ENCODE results near the gene SHISA6. TPM values are rescaled to one million over a fixed set of nuclear protein-coding genes. Genes with fewer than 3 reads are reported as not detected.

SHISA6 gene
- total and polyA plus RNA-seq, 4 donors, result not detected

GRCh38 chr17:11486101-11486867, 245.3 kb downstream of the SHISA6 start:
- H3K27ac ChIP-seq (ENCODE audit: low read depth in 1 of 2, low read length in 2 of 2), result no peak overlapping the region
- peaks cover 0 to 9% (median under 1%) of the 10 kb centered on the region in 4 donors for H3K27me3 ChIP-seq (ENCODE audit: control insufficient read depth in 4 of 4, insufficient read depth in 4 of 4, low read length in 3 of 4)
- no peak overlapping the region for H3K9ac ChIP-seq (ENCODE audit: low read depth in 1 of 2, low read length in 2 of 2)
- H3K9me3 ChIP-seq (ENCODE audit: control insufficient read depth in 4 of 4, low read length in 3 of 4), result no peaks in the 10 kb centered on the region
- H3K4me3 ChIP-seq (ENCODE audit: low read depth in 1 of 3, low read length in 3 of 3), result no peak overlapping the region
- TF ChIP-seq FOXA2 (IDR thresholded peaks at IDR 0.05) (no peak), ZBTB33 (IDR thresholded peaks at IDR 0.05) (no peak), RXRA (IDR thresholded peaks at IDR 0.05) (no peak), RAD21 (IDR thresholded peaks at IDR 0.05) (no peak), TAF1 (conservative IDR thresholded peaks at IDR 0.05) (no peak), MAX (IDR thresholded peaks at IDR 0.05) (no peak), GABPA (IDR thresholded peaks at IDR 0.05 in 1 of 2, conservative IDR thresholded peaks at IDR 0.05 in 1 of 2) (no peak)
- H3K4me1 ChIP-seq (ENCODE audit: control insufficient read depth in 4 of 4, insufficient read depth in 4 of 4, low read length in 3 of 4), result no peaks in the 10 kb centered on the region
- WGBS, result 59% methylated on average over 12 of the region's 12 CpGs
- H3K36me3 ChIP-seq (ENCODE audit: control insufficient read depth in 4 of 4, insufficient read depth in 3 of 4, low read depth in 1 of 4, low read length in 3 of 4), result no peaks in the 10 kb centered on the region
- DNase-seq (ENCODE audit: low spot score), result no peak

GRCh38 chr17:11486868-11487310, 245.9 kb downstream of the SHISA6 start:
- no peak for DNase-seq (ENCODE audit: low spot score)
- H3K9ac ChIP-seq (ENCODE audit: low read depth in 1 of 2, low read length in 2 of 2), result no peak overlapping the region
- WGBS, result 66% methylated on average over 9 of the region's 9 CpGs
- TF ChIP-seq HNF4A (conservative IDR thresholded peaks at IDR 0.05) (no peak), ZBTB33 (IDR thresholded peaks at IDR 0.05) (no peak), CTCF (IDR thresholded peaks at IDR 0.05; ENCODE audit: low read depth, low read length, missing input control) (no peak), RXRA (IDR thresholded peaks at IDR 0.05) (no peak)
- H3K27ac ChIP-seq (ENCODE audit: low read depth in 1 of 2, low read length in 2 of 2), result no peak overlapping the region
- no peaks in the 10 kb centered on the region for H3K9me3 ChIP-seq (ENCODE audit: control insufficient read depth in 4 of 4, low read length in 3 of 4)
- no peaks in the 10 kb centered on the region for H3K4me1 ChIP-seq (ENCODE audit: control insufficient read depth in 4 of 4, insufficient read depth in 4 of 4, low read length in 3 of 4)
- no peaks in the 10 kb centered on the region for H3K36me3 ChIP-seq (ENCODE audit: control insufficient read depth in 4 of 4, insufficient read depth in 3 of 4, low read depth in 1 of 4, low read length in 3 of 4)
- peaks cover 0 to 9% (median under 1%) of the 10 kb centered on the region in 4 donors for H3K27me3 ChIP-seq (ENCODE audit: control insufficient read depth in 4 of 4, insufficient read depth in 4 of 4, low read length in 3 of 4)
- H3K4me3 ChIP-seq (ENCODE audit: low read depth in 1 of 3, low read length in 3 of 3), result no peak overlapping the region

GRCh38 chr17:11487469-11487868, 246.5 kb downstream of the SHISA6 start:
- no peak overlapping the region for H3K4me3 ChIP-seq (ENCODE audit: low read depth in 1 of 3, low read length in 3 of 3)
- H3K27me3 ChIP-seq (ENCODE audit: control insufficient read depth in 4 of 4, insufficient read depth in 4 of 4, low read length in 3 of 4), result peaks cover 0 to 9% (median under 1%) of the 10 kb centered on the region in 4 donors
- H3K27ac ChIP-seq (ENCODE audit: low read depth in 1 of 2, low read length in 2 of 2), result no peak overlapping the region
- H3K9me3 ChIP-seq (ENCODE audit: control insufficient read depth in 4 of 4, low read length in 3 of 4), result no peaks in the 10 kb centered on the region
- DNase-seq (ENCODE audit: low spot score), result no peak
- no peak overlapping the region for H3K9ac ChIP-seq (ENCODE audit: low read depth in 1 of 2, low read length in 2 of 2)
- no peaks in the 10 kb centered on the region for H3K4me1 ChIP-seq (ENCODE audit: control insufficient read depth in 4 of 4, insufficient read depth in 4 of 4, low read length in 3 of 4)
- no peaks in the 10 kb centered on the region for H3K36me3 ChIP-seq (ENCODE audit: control insufficient read depth in 4 of 4, insufficient read depth in 3 of 4, low read depth in 1 of 4, low read length in 3 of 4)
- WGBS, result 48% methylated on average over 2 of the region's 2 CpGs
- TF ChIP-seq RAD21 (IDR thresholded peaks at IDR 0.05) (no peak), NR2F2 (IDR thresholded peaks at IDR 0.05) (no peak), ATF3 (IDR thresholded peaks at IDR 0.05) (no peak), MAX (IDR thresholded peaks at IDR 0.05) (no peak), FOXA1 (IDR thresholded peaks at IDR 0.05) (no peak), RXRA (IDR thresholded peaks at IDR 0.05) (no peak), ZBTB33 (IDR thresholded peaks at IDR 0.05) (no peak)

All from liver (tissue), 9 donors.